NCI-H2081 treated with DMSO at 0.1 percent for 48 hours (cell line): ENCODE measurements around the gene SCN4A.
A peak's percentile ranks its signal among the peaks of the same experiment; 100 is the strongest.
"Not testable (repeated sequence)": the region's sequence is repeated elsewhere in the genome, so short reads cannot be mapped to it uniquely, and the experiment has no call there.

Experiments
- DNase-seq: peaks from one replicate; lab custom pipeline; 2025; lab: John Stamatoyannopoulos, UW

Gene SCN4A

GRCh38 chr17:63972796-63973195 lies at the start of gene SCN4A:
Gene SCN4A (minus strand): TSS chr17:63972918. CDS start chr17:63972841, 77 bp downstream.
- DNase-seq, result no peak

GRCh38 chr17:64020056-64020766 lies 47.5 kb upstream of the SCN4A start, which contains the start of gene ICAM2:
Gene ICAM2 (minus strand): TSS chr17:64020633. CDS start chr17:64006691, 13,942 bp downstream.
- DNase-seq, result no peak

- DNase-seq, result not testable (repeated sequence)
Observed at GRCh38 chr17:64019551-64019961, 46.8 kb upstream of the SCN4A start.

- no peak for DNase-seq
Observed at GRCh38 chr17:64017381-64017980, 44.8 kb upstream of the SCN4A start.

GRCh38 chr17:64016974-64017373 lies 44.3 kb upstream of the SCN4A start:
- no peak for DNase-seq

- DNase-seq, result no peak
Observed at GRCh38 chr17:64016231-64016784, 43.6 kb upstream of the SCN4A start.

- DNase-seq, result no peak
Observed at GRCh38 chr17:64015447-64015846, 42.7 kb upstream of the SCN4A start.

GRCh38 chr17:64009571-64010402 lies 37.1 kb upstream of the SCN4A start:
- no peak for DNase-seq

GRCh38 chr17:64008830-64009229 lies 36.1 kb upstream of the SCN4A start:
- no peak for DNase-seq

GRCh38 chr17:64008346-64008745 lies 35.6 kb upstream of the SCN4A start:
- DNase-seq, result no peak

GRCh38 chr17:64007838-64008282 lies 35.1 kb upstream of the SCN4A start:
- DNase-seq, result no peak

- not testable (repeated sequence) for DNase-seq
Observed at GRCh38 chr17:64007089-64007837, 34.5 kb upstream of the SCN4A start.

- no peak for DNase-seq
Observed at GRCh38 chr17:64006361-64007088, 33.8 kb upstream of the SCN4A start.

GRCh38 chr17:64005734-64006167 lies 33.0 kb upstream of the SCN4A start:
- peak; percentile 76 for DNase-seq

GRCh38 chr17:64004903-64005733 lies 32.4 kb upstream of the SCN4A start:
- no peak for DNase-seq

- DNase-seq, result no peak
Observed at GRCh38 chr17:64004218-64004770, 31.6 kb upstream of the SCN4A start.

GRCh38 chr17:64003526-64004121 lies 30.9 kb upstream of the SCN4A start:
- no peak for DNase-seq

GRCh38 chr17:64002658-64003525 lies 30.2 kb upstream of the SCN4A start:
- DNase-seq, result no peak
